ENCODE measurements around the gene CDH5.

- TF ChIP-seq CTCF (IDR thresholded peaks at IDR 0.05; ENCODE audit: low read length) (no peak), EZH2 (IDR thresholded peaks at IDR 0.05; ENCODE audit: borderline replicate concordance, low read length) (no peak)
These were observed 75.3 kb downstream of the CDH5 start for GRCh38 chr16:66441586-66442375.

Measured in OCI-LY1 (cell line).